ENCODE results near the gene C4BPB. TPM values are rescaled to one million over a fixed set of nuclear protein-coding genes. Genes with fewer than 3 reads are reported as not detected.
"Not testable (repeated sequence)": the region's sequence is repeated elsewhere in the genome, so short reads cannot be mapped to it uniquely, and the experiment has no call there.

The C4BPB gene
- total and polyA plus RNA-seq, 4 donors = 59.7 to 460 (median 401) TPM

GRCh38 chr1:207039380-207040180, 49.1 kb upstream of the C4BPB start:
- Histone ChIP-seq H3K36me3 (ENCODE audit: control insufficient read depth in 4 of 4, insufficient read depth in 3 of 4, low read depth in 1 of 4, low read length in 3 of 4) (peaks cover 0 to 2% (median 0%) of the 10 kb centered on the region in 4 donors), H3K9me3 (ENCODE audit: control insufficient read depth in 4 of 4, low read length in 3 of 4) (no peaks in the 10 kb centered on the region), H3K4me3 (ENCODE audit: low read depth in 1 of 3, low read length in 3 of 3) (no peak overlapping the region), H3K9ac (ENCODE audit: low read depth in 1 of 2, low read length in 2 of 2) (no peak overlapping the region), H3K27me3 (ENCODE audit: control insufficient read depth in 4 of 4, insufficient read depth in 4 of 4, low read length in 3 of 4) (no peaks in the 10 kb centered on the region), H3K4me1 (ENCODE audit: control insufficient read depth in 4 of 4, insufficient read depth in 4 of 4, low read length in 3 of 4) (peaks cover 4 to 17% (median 7%) of the 10 kb centered on the region in 4 donors), H3K27ac (ENCODE audit: low read depth in 1 of 2, low read length in 2 of 2) (no peak overlapping the region)
- TF ChIP-seq HNF4A (conservative IDR thresholded peaks at IDR 0.05) (peak in 1 of 2 donors; percentile 17), RAD21 (IDR thresholded peaks at IDR 0.05) (no peak)
- peak; percentile 21 for DNase-seq (ENCODE audit: low spot score)
- 67% methylated on average over 4 of the region's 4 CpGs for WGBS

GRCh38 chr1:207040181-207040533, 48.5 kb upstream of the C4BPB start:
- 45% methylated on average over 3 of the region's 3 CpGs for WGBS
- Histone ChIP-seq H3K4me1 (ENCODE audit: control insufficient read depth in 4 of 4, insufficient read depth in 4 of 4, low read length in 3 of 4) (peaks cover 4 to 17% (median 7%) of the 10 kb centered on the region in 4 donors), H3K36me3 (ENCODE audit: control insufficient read depth in 4 of 4, insufficient read depth in 3 of 4, low read depth in 1 of 4, low read length in 3 of 4) (peaks cover 0 to 2% (median 0%) of the 10 kb centered on the region in 4 donors), H3K9ac (ENCODE audit: low read depth in 1 of 2, low read length in 2 of 2) (no peak overlapping the region), H3K27ac (ENCODE audit: low read depth in 1 of 2, low read length in 2 of 2) (no peak overlapping the region), H3K9me3 (ENCODE audit: control insufficient read depth in 4 of 4, low read length in 3 of 4) (no peaks in the 10 kb centered on the region), H3K4me3 (ENCODE audit: low read depth in 1 of 3, low read length in 3 of 3) (no peak overlapping the region), H3K27me3 (ENCODE audit: control insufficient read depth in 4 of 4, insufficient read depth in 4 of 4, low read length in 3 of 4) (no peaks in the 10 kb centered on the region)
- TF ChIP-seq SP1 (IDR thresholded peaks at IDR 0.05) (no peak), HNF4A (conservative IDR thresholded peaks at IDR 0.05) (no peak), JUND (IDR thresholded peaks at IDR 0.05) (no peak), GABPA (IDR thresholded peaks at IDR 0.05 in 1 of 2, conservative IDR thresholded peaks at IDR 0.05 in 1 of 2) (no peak), CTCF (IDR thresholded peaks at IDR 0.05; ENCODE audit: low read depth, low read length, missing input control) (no peak)
- DNase-seq (ENCODE audit: low spot score) = no peak

- H3K36me3 ChIP-seq (ENCODE audit: control insufficient read depth in 4 of 4, insufficient read depth in 3 of 4, low read depth in 1 of 4, low read length in 3 of 4); H3K4me3 ChIP-seq (ENCODE audit: low read depth in 1 of 3, low read length in 3 of 3); H3K27me3 ChIP-seq (ENCODE audit: control insufficient read depth in 4 of 4, insufficient read depth in 4 of 4, low read length in 3 of 4); DNase-seq (ENCODE audit: low spot score); H3K9me3 ChIP-seq (ENCODE audit: control insufficient read depth in 4 of 4, low read length in 3 of 4); H3K27ac ChIP-seq (ENCODE audit: low read depth in 1 of 2, low read length in 2 of 2); H3K9ac ChIP-seq (ENCODE audit: low read depth in 1 of 2, low read length in 2 of 2): not testable (repeated sequence)
- peaks cover 4 to 18% (median 8%) of the 10 kb centered on the region in 4 donors for H3K4me1 ChIP-seq (ENCODE audit: control insufficient read depth in 4 of 4, insufficient read depth in 4 of 4, low read length in 3 of 4)
- 91% methylated on average over 2 of the region's 2 CpGs for WGBS
Measured at GRCh38 chr1:207041397-207041796, 47.3 kb upstream of the C4BPB start.

- Histone ChIP-seq H3K4me3 (ENCODE audit: low read depth in 1 of 3, low read length in 3 of 3) (no peak overlapping the region), H3K9ac (ENCODE audit: low read depth in 1 of 2, low read length in 2 of 2) (no peak overlapping the region), H3K27ac (ENCODE audit: low read depth in 1 of 2, low read length in 2 of 2) (no peak overlapping the region), H3K4me1 (ENCODE audit: control insufficient read depth in 4 of 4, insufficient read depth in 4 of 4, low read length in 3 of 4) (peaks cover 3 to 30% (median 9%) of the 10 kb centered on the region in 4 donors), H3K9me3 (ENCODE audit: control insufficient read depth in 4 of 4, low read length in 3 of 4) (no peaks in the 10 kb centered on the region), H3K36me3 (ENCODE audit: control insufficient read depth in 4 of 4, insufficient read depth in 3 of 4, low read depth in 1 of 4, low read length in 3 of 4) (peaks cover 2 to 19% (median 3%) of the 10 kb centered on the region in 4 donors), H3K27me3 (ENCODE audit: control insufficient read depth in 4 of 4, insufficient read depth in 4 of 4, low read length in 3 of 4) (no peaks in the 10 kb centered on the region)
- 85% methylated on average over 2 of the region's 2 CpGs for WGBS
- TF ChIP-seq FOXA2 (IDR thresholded peaks at IDR 0.05) = no peak
- no peak for TF ChIP-seq EGR1 (IDR thresholded peaks at IDR 0.05; ENCODE audit: low read depth in 2 of 2)
- DNase-seq (ENCODE audit: low spot score) = no peak
Measured at GRCh38 chr1:207045453-207045852, 43.2 kb upstream of the C4BPB start.
